Nephron (organoid): ENCODE measurements around the gene FAM117A.
A peak's percentile ranks its signal among the peaks of the same experiment; 100 is the strongest.

Experiments
- H3K27ac Mint-ChIP-seq, 3 experiments: 2 replicates each; pipeline ENCODE4 v1.8.0; 2020; ENCODE audit warnings: mixed read lengths in 3 of 3, mild to moderate bottlenecking in 2 of 3, moderate library complexity in 1 of 3
- H3K27me3 Mint-ChIP-seq: 2 replicates; pipeline ENCODE4 v1.8.0; 2021; ENCODE audit warnings: low read depth, mild to moderate bottlenecking, moderate library complexity, mixed read lengths
- H3K36me3 Mint-ChIP-seq: 2 replicates; pipeline ENCODE4 v1.8.0; 2020; ENCODE audit warnings: low read depth, mixed read lengths
- H3K4me1 Mint-ChIP-seq: 2 replicates; pipeline ENCODE4 v1.8.0; 2020; ENCODE audit warnings: mixed read lengths
- H3K4me3 Mint-ChIP-seq, 3 experiments: 2 replicates each; pipeline ENCODE4 v1.8.0; 2020; ENCODE audit warnings: mild to moderate bottlenecking in 3 of 3, mixed read lengths in 3 of 3, moderate library complexity in 2 of 3
- H3K9me3 Mint-ChIP-seq: 2 replicates; pipeline ENCODE4 v1.8.0; 2020; ENCODE audit warnings: mixed read lengths
- TF ChIP-seq, protein P1 (sequence below), 3 experiments: fragments of 200-600 bp; sonication (generic); IDR thresholded peaks; one replicate each; pipeline ENCODE4 v1.5.0; 2021; ENCODE audit warnings: antibody characterized with exemption in 3 of 3; ENCODE audit not compliant: unreplicated experiment in 3 of 3

Gene FAM117A

DNA sequence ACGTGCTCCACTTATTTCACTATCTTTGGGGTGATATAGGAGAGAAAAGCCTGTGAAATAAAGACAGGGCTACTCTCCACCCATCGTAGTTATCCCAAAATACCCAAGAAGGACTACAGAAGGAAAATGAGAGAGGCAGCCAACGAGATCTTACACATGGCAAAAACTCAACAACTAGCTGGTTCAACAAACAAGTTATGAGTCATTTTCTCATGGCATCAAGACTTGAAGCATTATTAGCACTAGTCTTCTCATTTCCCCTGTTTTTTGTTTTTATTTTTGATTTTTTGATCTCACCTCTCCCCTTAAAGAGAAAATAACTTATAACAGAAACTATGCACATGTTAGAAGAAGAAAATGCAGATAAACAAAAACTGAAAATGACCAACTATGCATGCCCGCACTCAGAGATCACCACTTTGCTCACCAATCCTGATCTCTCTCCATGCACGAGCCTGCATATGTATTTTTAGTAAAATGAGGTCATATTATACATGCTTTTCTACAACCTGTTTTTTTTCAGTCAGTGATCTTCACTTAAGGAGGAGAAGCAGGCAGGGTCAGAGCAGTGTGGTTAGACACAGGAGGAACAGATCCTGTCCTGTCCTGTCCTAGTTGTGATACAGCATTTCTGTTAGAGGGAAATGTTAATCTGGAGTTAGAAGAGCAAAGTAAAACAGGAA is 22.8 kb downstream of the FAM117A start:
- peak overlapping the region in 2 of 3 experiments; percentile 48 to 94 for H3K27ac Mint-ChIP-seq
- peaks cover 53% of the 10 kb centered on the region for H3K4me1 Mint-ChIP-seq
- H3K4me3 Mint-ChIP-seq, result no peak overlapping the region
- TF ChIP-seq, protein P1, sequence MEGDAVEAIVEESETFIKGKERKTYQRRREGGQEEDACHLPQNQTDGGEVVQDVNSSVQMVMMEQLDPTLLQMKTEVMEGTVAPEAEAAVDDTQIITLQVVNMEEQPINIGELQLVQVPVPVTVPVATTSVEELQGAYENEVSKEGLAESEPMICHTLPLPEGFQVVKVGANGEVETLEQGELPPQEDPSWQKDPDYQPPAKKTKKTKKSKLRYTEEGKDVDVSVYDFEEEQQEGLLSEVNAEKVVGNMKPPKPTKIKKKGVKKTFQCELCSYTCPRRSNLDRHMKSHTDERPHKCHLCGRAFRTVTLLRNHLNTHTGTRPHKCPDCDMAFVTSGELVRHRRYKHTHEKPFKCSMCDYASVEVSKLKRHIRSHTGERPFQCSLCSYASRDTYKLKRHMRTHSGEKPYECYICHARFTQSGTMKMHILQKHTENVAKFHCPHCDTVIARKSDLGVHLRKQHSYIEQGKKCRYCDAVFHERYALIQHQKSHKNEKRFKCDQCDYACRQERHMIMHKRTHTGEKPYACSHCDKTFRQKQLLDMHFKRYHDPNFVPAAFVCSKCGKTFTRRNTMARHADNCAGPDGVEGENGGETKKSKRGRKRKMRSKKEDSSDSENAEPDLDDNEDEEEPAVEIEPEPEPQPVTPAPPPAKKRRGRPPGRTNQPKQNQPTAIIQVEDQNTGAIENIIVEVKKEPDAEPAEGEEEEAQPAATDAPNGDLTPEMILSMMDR (IDR thresholded peaks at IDR 0.05; ENCODE audit: unreplicated experiment in 3 of 3), result no peak
- H3K36me3 Mint-ChIP-seq, result no peaks in the 10 kb centered on the region
- no peaks in the 10 kb centered on the region for H3K9me3 Mint-ChIP-seq
- H3K27me3 Mint-ChIP-seq, result no peaks in the 10 kb centered on the region

DNA sequence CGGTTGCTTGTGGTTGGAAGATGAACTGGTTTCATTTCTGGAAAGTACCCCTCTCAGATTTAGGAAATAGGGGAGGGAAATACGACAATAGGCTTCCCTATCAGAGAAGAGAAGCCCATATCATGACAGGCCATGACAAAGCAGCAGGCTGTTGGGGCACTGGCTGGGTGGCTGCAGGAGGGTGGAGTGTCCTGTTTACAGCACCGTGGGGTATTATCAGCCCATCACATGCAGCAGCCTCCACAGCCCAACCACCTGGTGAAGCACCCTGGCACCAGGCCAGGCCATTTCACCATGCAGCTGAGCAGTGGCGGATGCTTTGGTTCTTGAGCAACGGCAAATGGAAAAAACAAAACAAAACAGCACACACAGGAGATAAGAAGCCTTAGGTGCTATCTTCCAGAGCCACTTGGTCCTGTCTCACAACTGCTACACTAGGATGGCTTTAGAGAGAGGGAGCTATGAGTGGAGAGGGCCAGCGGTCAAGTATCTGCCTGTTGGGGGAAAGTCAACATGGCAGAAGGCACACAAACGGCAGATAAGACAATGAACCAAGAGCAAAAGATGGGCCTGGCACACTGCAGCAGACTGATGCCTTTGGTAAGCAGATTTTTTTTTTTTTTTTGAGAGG is 24.2 kb downstream of the FAM117A start:
- TF ChIP-seq, protein P1 (IDR thresholded peaks at IDR 0.05; ENCODE audit: unreplicated experiment in 3 of 3), result no peak
- H3K36me3 Mint-ChIP-seq, result no peaks in the 10 kb centered on the region
- H3K27ac Mint-ChIP-seq, result peak overlapping the region in 2 of 3 experiments; percentile 12 to 76
- no peak overlapping the region for H3K4me3 Mint-ChIP-seq
- H3K9me3 Mint-ChIP-seq, result no peaks in the 10 kb centered on the region
- peaks cover 41% of the 10 kb centered on the region for H3K4me1 Mint-ChIP-seq
- H3K27me3 Mint-ChIP-seq, result no peaks in the 10 kb centered on the region

DNA sequence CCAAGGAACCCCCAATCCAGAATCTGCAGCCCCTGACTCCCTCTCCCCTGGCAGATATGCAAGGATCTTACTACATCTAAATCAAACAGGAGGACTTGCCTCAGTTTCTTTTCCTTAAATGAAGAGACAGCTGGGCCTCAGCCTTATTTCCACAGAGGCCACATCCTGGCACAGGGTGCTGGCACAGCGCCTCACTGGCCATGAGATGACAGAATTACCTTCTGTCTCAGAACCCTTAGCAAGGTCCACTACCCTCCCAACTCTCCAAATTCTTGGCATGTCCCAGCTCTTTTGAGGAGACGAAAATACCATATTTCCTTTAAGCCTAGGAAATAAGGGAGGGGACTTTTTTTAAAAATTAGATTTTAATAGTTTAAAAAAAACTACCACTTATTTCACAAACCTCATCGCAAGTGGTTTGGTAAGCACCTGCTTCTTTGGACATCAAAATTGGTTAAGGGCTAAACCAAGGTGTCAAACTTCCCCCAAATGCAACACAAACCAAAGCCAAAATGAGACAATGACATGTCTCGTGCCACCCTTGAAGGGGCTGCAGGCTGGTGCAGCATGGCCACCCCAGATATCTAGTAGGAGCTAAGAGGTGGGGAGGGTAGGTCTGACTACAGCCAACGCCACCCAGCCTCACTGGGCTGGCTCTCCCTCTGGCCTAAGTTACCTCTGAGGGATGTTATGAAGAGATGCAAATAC is 25.3 kb downstream of the FAM117A start:
- TF ChIP-seq, protein P1 (IDR thresholded peaks at IDR 0.05; ENCODE audit: unreplicated experiment in 3 of 3), result no peak
- H3K27me3 Mint-ChIP-seq, result no peaks in the 10 kb centered on the region
- H3K36me3 Mint-ChIP-seq, result no peaks in the 10 kb centered on the region

DNA sequence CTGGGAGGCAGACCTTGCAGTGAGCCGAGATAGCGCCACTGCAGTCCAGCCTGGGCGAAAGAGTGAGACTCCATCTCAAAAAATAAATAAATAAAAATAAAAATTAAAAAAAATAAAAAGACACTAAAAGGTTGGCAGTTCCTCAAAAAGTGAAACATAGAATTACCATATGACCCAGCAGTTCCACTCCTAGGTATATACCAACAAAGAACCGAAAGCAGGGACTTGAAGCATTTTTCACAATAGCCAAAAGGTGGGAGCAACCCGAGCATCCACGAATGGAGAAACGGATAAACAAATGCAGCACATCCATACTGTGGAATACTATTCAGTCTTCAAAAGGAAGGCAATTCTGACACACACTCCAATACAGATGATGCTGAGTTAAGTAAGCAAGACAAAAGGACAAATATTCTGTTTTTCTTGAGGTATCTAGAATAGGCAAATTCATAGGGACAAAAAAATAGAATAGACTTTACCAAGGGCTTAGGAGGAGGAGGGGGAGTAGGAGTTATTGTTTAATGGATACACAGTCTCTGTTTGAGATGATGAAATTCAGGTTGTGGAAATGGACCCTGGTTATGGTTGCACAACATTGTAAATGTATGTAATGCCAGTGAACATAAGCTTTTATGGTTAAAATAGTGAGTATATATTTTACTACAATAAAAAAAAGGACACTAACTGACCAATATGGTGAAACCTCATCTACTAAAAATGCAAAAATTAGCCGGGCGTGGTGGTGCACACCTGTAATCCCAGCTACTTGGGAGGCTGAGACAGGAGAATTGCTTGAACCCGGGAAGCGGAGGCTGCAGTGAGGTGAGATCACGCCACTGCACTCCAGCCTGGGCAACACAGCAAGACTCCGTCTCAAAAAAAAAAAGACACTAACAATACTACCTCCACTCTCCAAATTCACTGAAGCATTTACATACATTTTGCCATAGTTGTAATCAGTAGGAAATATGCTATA is 29.1 kb downstream of the FAM117A start:
- Mint-ChIP-seq H3K27me3 (no peaks in the 10 kb centered on the region), H3K4me3 (no peak overlapping the region), H3K4me1 (peaks cover 36% of the 10 kb centered on the region), H3K27ac (no peak overlapping the region), H3K9me3 (no peaks in the 10 kb centered on the region), H3K36me3 (peaks cover 10% of the 10 kb centered on the region)
- TF ChIP-seq, protein P1 (IDR thresholded peaks at IDR 0.05; ENCODE audit: unreplicated experiment in 3 of 3), result no peak

More for the DNA sequence above, 25.3 kb downstream of the FAM117A start:
- peaks cover 41% of the 10 kb centered on the region for H3K4me1 Mint-ChIP-seq
- no peaks in the 10 kb centered on the region for H3K9me3 Mint-ChIP-seq
- no peak overlapping the region for H3K27ac Mint-ChIP-seq
- no peak overlapping the region for H3K4me3 Mint-ChIP-seq

DNA sequence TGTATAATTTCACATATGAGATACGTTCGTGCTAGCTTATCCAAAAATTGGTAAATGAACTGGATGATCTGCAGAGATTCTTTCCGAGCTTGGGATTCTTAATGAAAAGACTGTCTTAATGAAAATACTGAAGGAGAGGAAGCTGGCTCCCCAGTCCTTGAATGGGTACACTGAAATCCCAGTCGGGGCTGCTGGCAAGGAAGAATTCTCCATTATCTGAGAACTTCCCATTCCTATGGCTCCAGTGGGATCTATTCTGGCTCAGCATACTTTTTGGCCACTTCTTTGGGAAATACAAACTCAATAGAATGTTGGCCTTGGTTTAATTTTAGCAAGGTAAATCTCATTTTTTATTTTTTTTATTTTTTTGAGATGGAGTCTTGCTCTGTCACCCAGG is 32.5 kb downstream of the FAM117A start:
- TF ChIP-seq, protein P1 (IDR thresholded peaks at IDR 0.05; ENCODE audit: unreplicated experiment in 3 of 3), result no peak
- H3K9me3 Mint-ChIP-seq, result no peaks in the 10 kb centered on the region
- H3K4me3 Mint-ChIP-seq, result no peak overlapping the region
- H3K27me3 Mint-ChIP-seq, result no peaks in the 10 kb centered on the region
- peaks cover 54% of the 10 kb centered on the region for H3K4me1 Mint-ChIP-seq
- peaks cover 10% of the 10 kb centered on the region for H3K36me3 Mint-ChIP-seq
- H3K27ac Mint-ChIP-seq, result peak overlapping the region in 2 of 3 experiments; percentile 64 to 84
